ENCODE results near the gene LIN7C. TPM values are rescaled to one million over a fixed set of nuclear protein-coding genes. Genes with fewer than 3 reads are reported as not detected.
A peak's percentile ranks its signal among the peaks of the same experiment; 100 is the strongest.

Gene LIN7C
- total and polyA plus RNA-seq, 2 of the 8 experiments (the other 6 are each of a cell fraction or from before 2014, with no cell fraction given), result 10.5 to 42.7 TPM

- TF ChIP-seq CEBPB (IDR thresholded peaks at IDR 0.05; ENCODE audit: low read depth, low read length) (no peak), POLR2AphosphoS5 (IDR thresholded peaks at IDR 0.05; ENCODE audit: low read depth, low read length) (peak; percentile 76; the same call in 1 of the 2 replicates), KDM5A (IDR thresholded peaks at IDR 0.05; ENCODE audit: low read length) (no peak), HDAC6 (IDR thresholded peaks at IDR 0.05; ENCODE audit: low read depth, low read length) (no peak), TBP (IDR thresholded peaks at IDR 0.05; ENCODE audit: low read depth, low read length) (peak; percentile 92), HDAC2 (IDR thresholded peaks at IDR 0.05; ENCODE audit: borderline replicate concordance in 1 of 2, low read depth in 2 of 2, low read length in 2 of 2) (0 out of 4 replicates have a peak, but pooled peaks of 1 of the 2 experiments have one; percentile 54), TAF1 (IDR thresholded peaks at IDR 0.05; ENCODE audit: low read depth, low read length) (peak; percentile 97), SP1 (IDR thresholded peaks at IDR 0.05; ENCODE audit: low read depth, low read length) (peak; percentile 32; the same call in 1 of the 2 replicates), NRF1 (IDR thresholded peaks at IDR 0.05; ENCODE audit: low read depth, low read length) (no peak), CHD7 (IDR thresholded peaks at IDR 0.05; ENCODE audit: insufficient replicate concordance, low read length) (no peak), SIN3A (conservative IDR thresholded peaks at IDR 0.05 in 1 of 2, IDR thresholded peaks at IDR 0.05 in 1 of 2; ENCODE audit: low read depth in 1 of 2, low read length in 2 of 2) (peak in 1 of 2 experiments; percentile 58; a peak in 1 of 4 replicates)
Measured at GRCh38 chr11:27472398-27473016, 34.1 kb downstream of the LIN7C start, which contains the start of gene LGR4 (continued).
